PFSK-1 (cell line): ENCODE results near the gene RHOH.

Experiments
- FOXP2 ChIP-seq: optimal IDR thresholded peaks from 2 replicates; pipeline ENCODE3; 2011; ENCODE audit warnings: borderline replicate concordance, control low read depth, inconsistent platforms; ENCODE audit not compliant: insufficient read depth; ENCODE audit errors: extremely low read length, extremely low read depth
- POLR2AphosphoS5 ChIP-seq: IDR thresholded peaks from 2 replicates; pipeline ENCODE4 v1.6.1; 2012; ENCODE audit warnings: low read depth, mild to moderate bottlenecking, control low read depth, low read length, moderate library complexity
- REST ChIP-seq, 2 experiments: IDR thresholded peaks; 2 replicates each; pipeline versions ENCODE4 v1.6.1 to v1.8.0; 2011 to 2012; ENCODE audit warnings: low read depth in 2 of 2, low read length in 2 of 2, control low read depth in 1 of 2, inconsistent platforms in 1 of 2, mild to moderate bottlenecking in 1 of 2, moderate library complexity in 1 of 2; ENCODE audit not compliant: insufficient read depth in 1 of 2
- SIN3A ChIP-seq: IDR thresholded peaks from 2 replicates; pipeline ENCODE4 v1.6.1; 2012; ENCODE audit warnings: mild to moderate bottlenecking, low read length, moderate library complexity, borderline replicate concordance; ENCODE audit not compliant: insufficient read depth
- TAF1 ChIP-seq: IDR thresholded peaks from 2 replicates; pipeline ENCODE4 v1.6.1; 2012; ENCODE audit warnings: low read length, control low read depth, borderline replicate concordance; ENCODE audit not compliant: insufficient read depth

The RHOH gene

GRCh38 chr4:40281913-40282312 is 85.1 kb downstream of the RHOH start:
- TF ChIP-seq SIN3A = no peak

- TF ChIP-seq POLR2AphosphoS5 (no peak), FOXP2 (no peak), TAF1 (no peak), REST (IDR thresholded peaks at IDR 0.05; ENCODE audit: insufficient read depth in 1 of 2, low read depth in 2 of 2, low read length in 2 of 2) (no peak), SIN3A (no peak)
Observed at GRCh38 chr4:40283413-40283812, 86.6 kb downstream of the RHOH start.

- no peak for TF ChIP-seq POLR2AphosphoS5
- TF ChIP-seq FOXP2 = no peak
- TF ChIP-seq REST (IDR thresholded peaks at IDR 0.05; ENCODE audit: insufficient read depth in 1 of 2, low read depth in 2 of 2, low read length in 2 of 2) = no peak
- no peak for TF ChIP-seq SIN3A
- TF ChIP-seq TAF1 = no peak
Observed at GRCh38 chr4:40283968-40284367, 87.1 kb downstream of the RHOH start.

- TF ChIP-seq SIN3A (no peak), TAF1 (no peak), REST (IDR thresholded peaks at IDR 0.05; ENCODE audit: insufficient read depth in 1 of 2, low read depth in 2 of 2, low read length in 2 of 2) (no peak)
Observed at GRCh38 chr4:40285692-40286091, 88.9 kb downstream of the RHOH start.

GRCh38 chr4:40288566-40288965 is 91.7 kb downstream of the RHOH start:
- no peak for TF ChIP-seq TAF1
- no peak for TF ChIP-seq POLR2AphosphoS5
- no peak for TF ChIP-seq FOXP2
- TF ChIP-seq REST (IDR thresholded peaks at IDR 0.05; ENCODE audit: insufficient read depth in 1 of 2, low read depth in 2 of 2, low read length in 2 of 2) = no peak
- TF ChIP-seq SIN3A = no peak
